Activated CD8-positive, alpha-beta memory T cell treated with anti-CD3 and anti-CD28 coated beads for 24 hours (primary cell): ENCODE data around the gene CLCNKB.

Experiments used
- DNase-seq: peaks from one replicate; pipeline ENCODE4 v3.0.0-alpha.2; 2020

The CLCNKB gene

DNA sequence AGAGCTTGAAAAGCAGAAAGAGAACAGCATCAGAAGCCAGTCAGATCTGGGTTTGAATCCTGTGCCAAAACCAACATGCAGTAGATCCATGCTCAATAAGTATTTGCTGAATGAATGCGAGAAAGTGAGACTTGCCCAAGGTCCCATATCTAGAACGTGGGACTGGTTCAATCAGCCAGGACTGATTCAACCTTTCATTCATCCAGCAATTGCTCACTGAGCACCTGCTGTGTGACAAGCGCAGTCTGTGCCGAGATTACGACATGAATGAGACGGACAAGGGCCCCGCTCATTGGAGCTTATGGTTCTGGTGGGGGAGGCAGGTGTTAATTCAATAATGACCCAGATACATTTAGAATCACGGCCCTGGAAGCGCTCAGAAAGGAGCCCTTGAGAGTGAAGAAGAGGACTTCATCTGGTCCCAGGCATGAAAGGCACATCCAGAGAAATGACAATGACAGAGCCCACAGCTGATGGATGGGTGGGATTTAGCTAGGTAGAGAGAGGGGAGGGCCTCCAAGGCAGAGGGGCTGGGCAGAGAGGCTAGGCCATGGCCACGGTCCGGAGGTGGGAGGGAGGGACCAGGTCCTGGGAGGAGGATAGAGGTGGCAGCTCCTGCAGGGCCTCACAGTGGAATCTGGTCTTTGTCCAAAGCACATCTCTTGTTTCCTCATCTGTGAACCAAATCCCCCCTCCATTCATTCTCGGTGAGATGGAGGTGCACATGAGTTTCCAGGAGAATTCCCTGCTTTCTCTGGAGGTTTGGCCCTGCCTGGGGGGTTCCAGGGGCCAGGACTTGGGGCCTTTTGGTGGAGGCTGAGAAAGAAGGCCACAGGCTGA is 34.0 kb downstream of the CLCNKB start:
- no peak for DNase-seq

DNA sequence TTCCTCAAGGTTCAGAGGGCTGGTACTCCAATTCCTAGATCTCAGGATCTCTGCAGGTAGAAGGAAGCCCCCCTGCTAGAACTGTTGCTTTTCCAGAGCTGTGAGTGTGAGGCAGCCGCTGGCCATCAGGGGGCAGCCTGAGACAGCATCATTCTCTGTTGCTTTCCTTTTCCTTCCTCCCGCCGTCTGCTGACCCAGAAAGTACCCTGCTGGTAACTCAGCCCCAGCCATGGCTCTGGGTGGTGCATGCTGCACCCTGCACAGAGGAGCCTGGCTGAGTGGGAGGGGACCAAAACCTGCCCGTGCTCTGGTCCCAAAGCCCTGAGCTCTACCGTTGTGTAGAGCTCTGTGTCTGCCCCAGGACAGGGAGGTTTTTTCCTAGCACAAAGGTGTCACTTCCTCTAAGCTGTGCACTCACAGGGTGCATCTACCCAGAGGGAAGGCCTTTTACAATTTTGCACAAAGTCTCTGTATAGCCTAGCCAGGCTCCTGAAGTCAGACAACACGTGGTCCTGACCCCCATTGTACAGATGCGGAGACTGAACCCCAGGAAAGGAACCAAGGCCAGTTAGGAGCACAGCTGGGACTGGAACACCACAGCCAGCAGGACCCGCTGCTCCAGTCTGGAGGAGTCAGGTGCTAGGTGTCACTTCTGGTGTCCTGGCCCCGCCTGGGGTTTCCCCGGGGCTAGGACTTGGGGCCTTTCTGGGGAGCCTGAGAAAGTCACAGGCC is 35.5 kb downstream of the CLCNKB start:
- DNase-seq, result peak; percentile 89

- DNase-seq, result no peak
Measured at GRCh38 chr1:16080422-16081150, 37.0 kb downstream of the CLCNKB start.

GRCh38 chr1:16081636-16082035 is 38.1 kb downstream of the CLCNKB start:
- no peak for DNase-seq

DNA sequence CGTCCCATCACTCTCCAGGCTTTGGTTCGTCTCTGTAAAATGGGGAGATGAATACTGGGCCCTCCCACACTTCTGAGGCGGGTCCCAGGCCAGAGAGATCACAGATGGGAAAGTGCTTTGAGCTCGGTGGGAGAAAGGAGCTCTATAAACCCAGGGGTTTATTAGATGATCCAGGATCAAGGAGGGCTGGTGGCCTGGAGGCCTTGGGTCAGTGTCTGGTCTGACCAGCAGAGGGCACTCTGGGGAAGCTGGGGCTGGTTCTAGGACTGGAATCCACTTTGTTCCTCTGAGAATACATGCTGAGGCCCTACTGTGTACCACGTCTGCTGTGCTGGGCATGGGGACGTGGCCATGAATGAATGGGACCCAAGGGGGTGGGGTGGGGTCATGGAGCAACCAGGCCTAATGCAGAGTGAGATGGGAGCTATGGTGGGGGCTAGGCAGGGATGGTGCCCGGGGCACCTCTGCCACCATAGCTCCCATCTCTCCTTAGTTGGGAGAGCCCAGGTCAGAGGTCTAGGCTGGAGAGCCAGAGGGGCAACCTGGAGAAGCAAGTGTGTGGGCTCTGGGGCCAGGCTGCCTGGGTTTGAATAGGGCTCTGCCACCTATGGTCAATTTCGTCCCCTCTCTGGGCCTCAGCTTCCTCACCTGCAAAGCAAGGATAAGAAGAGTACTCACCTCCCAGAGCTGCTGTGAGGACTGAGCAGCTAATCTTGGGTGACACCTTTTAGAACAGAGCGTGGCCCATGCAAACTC is 38.9 kb downstream of the CLCNKB start:
- DNase-seq, result peak; percentile 85

GRCh38 chr1:16083486-16083885 is 39.9 kb downstream of the CLCNKB start:
- DNase-seq, result no peak

GRCh38 chr1:16085522-16085921 is 41.9 kb downstream of the CLCNKB start:
- no peak for DNase-seq

GRCh38 chr1:16087733-16088132 is 44.2 kb downstream of the CLCNKB start:
- no peak for DNase-seq

GRCh38 chr1:16088351-16088911 is 44.8 kb downstream of the CLCNKB start:
- no peak for DNase-seq

- no peak for DNase-seq
Measured at GRCh38 chr1:16088996-16089395, 45.4 kb downstream of the CLCNKB start.

GRCh38 chr1:16090076-16090826 is 46.7 kb downstream of the CLCNKB start:
- no peak for DNase-seq

GRCh38 chr1:16091296-16091695 is 47.7 kb downstream of the CLCNKB start:
- no peak for DNase-seq

DNA sequence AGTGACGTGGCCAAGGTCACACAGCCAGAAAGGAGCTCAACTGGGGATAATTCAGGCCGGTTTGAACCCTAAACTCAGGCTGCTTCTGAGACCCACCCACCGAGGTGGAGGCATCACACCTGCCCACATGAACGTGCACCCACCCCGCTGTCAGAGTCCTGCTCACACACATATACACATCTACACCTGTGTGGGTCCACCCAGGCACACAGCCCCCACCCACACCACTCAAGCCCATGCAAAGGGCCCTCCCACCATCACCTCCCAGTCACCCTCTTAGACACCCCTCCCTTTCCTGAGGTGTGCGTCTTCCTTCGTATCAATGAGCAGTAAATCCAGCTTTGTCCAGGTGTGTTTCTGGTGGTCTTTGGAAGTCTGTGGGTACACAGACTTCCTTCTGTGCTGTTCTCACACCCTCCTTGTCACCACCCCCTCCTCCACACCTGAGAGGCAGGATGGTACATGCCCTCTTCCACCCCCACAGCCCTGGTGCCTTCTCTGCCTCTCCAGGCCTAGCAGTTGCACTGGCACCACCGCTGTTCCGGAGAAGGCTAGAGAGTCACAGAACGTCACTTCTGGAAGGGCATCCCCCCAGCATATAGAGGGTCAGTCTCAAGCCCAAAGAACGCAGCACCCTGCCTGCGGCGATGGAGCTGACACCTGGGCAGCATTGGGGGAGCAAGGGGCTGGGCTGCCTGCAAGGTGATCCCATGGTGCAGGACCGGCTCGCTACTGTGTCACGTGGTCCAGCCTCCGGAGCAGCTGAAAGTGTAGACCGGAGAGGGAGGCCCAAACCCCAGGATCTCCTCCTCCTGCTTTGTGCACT is 48.7 kb downstream of the CLCNKB start:
- no peak for DNase-seq

DNA sequence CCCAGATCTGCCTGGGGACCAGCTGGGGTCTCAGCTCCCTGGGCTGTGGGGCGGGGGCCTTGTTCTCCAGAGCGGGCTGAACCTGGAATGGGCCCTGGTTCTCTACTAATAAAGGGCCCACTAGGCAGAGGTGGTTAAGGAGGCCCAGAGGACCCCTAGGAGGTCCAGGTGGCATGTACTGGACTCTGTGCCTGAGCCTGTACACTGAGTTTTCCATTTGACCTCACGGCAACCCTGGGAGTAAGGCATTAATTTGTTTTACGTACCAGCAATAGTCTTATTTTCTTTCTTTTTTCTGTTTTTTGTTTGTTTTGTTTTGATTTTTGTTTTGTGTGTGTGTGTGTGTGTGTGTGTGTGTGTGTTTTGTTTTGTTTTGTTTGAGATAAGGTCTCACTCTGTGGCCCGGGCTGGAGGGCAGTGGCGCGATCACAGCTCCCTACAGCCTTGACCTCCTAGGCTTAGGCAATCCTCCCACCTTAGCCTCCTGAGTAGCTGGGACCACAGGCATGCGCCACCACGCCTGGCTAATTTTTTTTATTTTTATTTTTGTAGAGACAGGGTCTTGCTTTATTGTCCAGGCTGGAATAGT is 49.4 kb downstream of the CLCNKB start:
- no peak for DNase-seq

- DNase-seq, result no peak
Measured at GRCh38 chr1:16093611-16094010, 50.0 kb downstream of the CLCNKB start.

GRCh38 chr1:16094453-16095158 is 51.0 kb downstream of the CLCNKB start:
- DNase-seq, result no peak

- no peak for DNase-seq
Measured at GRCh38 chr1:16095447-16095846, 51.9 kb downstream of the CLCNKB start.

DNA sequence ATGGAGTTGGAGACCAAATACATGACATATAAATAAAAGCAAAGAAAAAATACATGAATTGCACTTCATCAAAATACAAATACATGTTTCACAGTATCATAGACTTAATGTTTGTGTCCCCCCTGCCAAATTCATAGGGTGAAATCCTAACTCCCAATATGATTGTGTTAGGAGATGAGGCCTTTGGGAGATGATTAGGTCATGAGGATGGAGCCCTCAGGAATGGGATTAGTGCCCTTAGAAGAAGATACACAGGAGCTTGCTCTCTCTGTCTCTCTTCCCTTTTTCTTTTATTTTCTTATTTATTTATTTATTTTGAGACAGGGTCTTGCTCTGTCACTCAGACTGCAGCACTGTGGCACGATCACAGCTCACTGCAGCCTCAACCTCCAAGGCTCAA is 55.8 kb downstream of the CLCNKB start:
- no peak for DNase-seq

DNA sequence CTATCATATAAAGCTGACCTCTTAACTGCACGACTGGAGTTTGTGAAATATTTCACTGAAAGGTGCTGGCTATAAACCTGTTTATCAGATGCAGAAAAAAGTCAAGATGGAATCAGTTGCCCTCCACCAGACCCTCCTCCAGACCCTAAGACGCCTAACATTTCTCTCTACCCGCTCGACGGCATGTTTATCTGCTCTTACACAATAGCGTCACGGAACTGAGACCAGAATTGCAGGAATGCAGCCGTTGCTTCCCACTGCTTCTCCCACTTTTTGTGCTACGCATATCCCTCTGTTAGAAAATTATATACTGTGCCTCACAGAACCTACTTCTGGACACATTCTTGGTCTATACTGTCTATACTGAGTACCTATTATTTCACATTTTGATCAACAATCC is 58.0 kb downstream of the CLCNKB start:
- no peak for DNase-seq
